Panc1 (cell line): Measurements from ENCODE around the gene LIPC. TPM values are rescaled to one million over a fixed set of nuclear protein-coding genes. Genes with fewer than 3 reads are reported as not detected.

Source experiments
- ATAC-seq: fragments of 200-7000 bp; cut with Tn5 transposase; 2 replicates; pipeline ENCODE4 v1.9.1; 2020; ENCODE audit warnings: mild to moderate bottlenecking, moderate library complexity
- BruUV-seq: library from RNA; stranded (reverse); fragments of 400-500 nt; replicated peaks from 2 replicates; lab custom pipeline; 2021; lab: Mats Ljungman, UMichigan
- CTCF ChIA-PET: fragments of 300-600 bp; sonication (Branson Sonifier 250); formaldehyde crosslinking; loops from one replicate; lab custom pipeline; 2022; ENCODE audit warnings: antibody characterized with exemption; lab: Charles Lee
- POLR2A ChIA-PET: fragments of 300-600 bp; sonication (Branson Sonifier 250); formaldehyde crosslinking; loops from one replicate; lab custom pipeline; 2022; ENCODE audit warnings: antibody characterized with exemption; lab: Charles Lee
- DNase-seq: peaks from one replicate; pipeline ENCODE4 v3.0.0-alpha.2; 2010; ENCODE audit warnings: low read depth, low spot score
- H3K27ac ChIP-seq: 2 replicates; pipeline ENCODE4 v1.5.1; 2011; ENCODE audit warnings: mild to moderate bottlenecking, low read length, inconsistent platforms
- H3K27me3 ChIP-seq: fragments of 200-500 bp; sonication (Bioruptor generic); 2 replicates; pipeline ENCODE4 v1.6.0; 2014; ENCODE audit warnings: low read length, inconsistent platforms; ENCODE audit not compliant: control insufficient read depth, insufficient read depth
- H3K36me3 ChIP-seq: fragments of 200-500 bp; sonication (Bioruptor generic); 2 replicates; pipeline ENCODE4 v1.5.1; 2014; ENCODE audit warnings: inconsistent platforms, mild to moderate bottlenecking, low read length, moderate library complexity; ENCODE audit not compliant: control insufficient read depth, insufficient read depth
- H3K4me1 ChIP-seq: 2 replicates; pipeline ENCODE4 v1.5.1; 2011; ENCODE audit warnings: inconsistent platforms, mild to moderate bottlenecking, low read length, moderate library complexity; ENCODE audit not compliant: control insufficient read depth, insufficient read depth
- H3K4me3 ChIP-seq, 2 experiments: 2 replicates each; pipeline ENCODE4 v1.5.1; 2011 to 2012; ENCODE audit warnings: low read depth in 2 of 2, low read length in 2 of 2, mild to moderate bottlenecking in 2 of 2, inconsistent platforms in 1 of 2, moderate library complexity in 1 of 2
- H3K9me3 ChIP-seq: fragments of 200-500 bp; sonication (Bioruptor generic); 2 replicates; pipeline ENCODE4 v1.5.1; 2014; ENCODE audit warnings: low read depth, mild to moderate bottlenecking, inconsistent platforms, low read length, moderate library complexity; ENCODE audit not compliant: control insufficient read depth, insufficient read depth
- CTCF ChIP-seq: fragments of 450-650 bp; IDR thresholded peaks from 2 replicates; pipeline ENCODE4 v1.5.1; 2017; ENCODE audit warnings: mild to moderate bottlenecking
- POLR2AphosphoS5 ChIP-seq: IDR thresholded peaks from 2 replicates; pipeline ENCODE4 v1.6.1; 2012; ENCODE audit warnings: mild to moderate bottlenecking, low read depth, low read length, moderate library complexity
- REST ChIP-seq, 2 experiments: IDR thresholded peaks; 2 replicates each; pipeline ENCODE4 v1.6.1; 2011 to 2012; ENCODE audit warnings: low read depth in 2 of 2, control low read depth in 1 of 2, low read length in 1 of 2, mild to moderate bottlenecking in 1 of 2, moderate library complexity in 1 of 2; ENCODE audit not compliant: insufficient read depth in 1 of 2
- SIN3A ChIP-seq: IDR thresholded peaks from 2 replicates; pipeline ENCODE4 v1.6.1; 2012; ENCODE audit warnings: low read depth, mild to moderate bottlenecking, low read length, moderate library complexity, borderline replicate concordance; ENCODE audit not compliant: insufficient read depth
- TCF7L2 ChIP-seq: IDR thresholded peaks from 2 replicates; pipeline ENCODE4 v1.6.1; 2011; ENCODE audit warnings: mild to moderate bottlenecking, low read depth, low read length, inconsistent platforms
- in situ Hi-C: cut with HindIII; loops from 2 replicates; pipeline ENCODE4 v1.10.0; 2016; ENCODE audit warnings: low sequenced_read_pairs, low pct_unique_long_range_greater_than_20kb
- intact Hi-C: fragments of 100-400 bp; cut with micrococcal nuclease; formaldehyde crosslinking; loops from one replicate; pipeline ENCODE4 v1.10.0; 2022; ENCODE audit not compliant: unreplicated experiment
- total RNA-seq: library from RNA; stranded (reverse); gene quantifications from one replicate; pipeline ENCODE4 v1.2.1, GENCODE V29; 2021; ENCODE audit not compliant: unreplicated experiment

LIPC gene
- total RNA-seq, 1 experiment from 2014 or later: not detected

DNA sequence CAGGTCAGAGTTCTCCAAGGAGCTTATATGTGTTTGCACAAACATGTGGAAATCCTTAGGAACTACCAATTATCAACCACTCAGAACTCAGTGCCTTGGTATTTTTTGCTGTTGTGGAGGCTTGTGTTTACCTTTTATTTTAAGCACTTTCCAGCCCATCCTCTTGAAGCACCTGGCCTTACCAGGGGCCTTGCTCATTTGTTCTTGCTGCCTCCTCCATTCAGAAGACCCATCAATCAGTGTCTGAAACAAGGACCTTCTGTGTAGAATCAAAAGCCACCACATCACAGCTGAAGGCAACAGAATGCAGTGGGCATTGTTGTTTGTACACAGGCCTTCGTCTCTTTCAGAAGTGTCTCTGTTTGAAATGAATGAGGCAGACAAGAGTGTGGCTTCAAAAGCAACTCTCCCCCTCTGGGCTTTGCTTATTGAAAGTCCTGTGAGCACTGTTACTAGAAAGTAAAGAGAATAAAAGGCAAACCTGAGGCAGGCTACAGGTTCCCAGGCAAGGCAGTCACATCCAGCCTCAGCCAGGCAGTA lies 24.5 kb upstream of the LIPC start:
- intact Hi-C loops: no loop called here
- Histone ChIP-seq H3K9me3 (no peaks in the 10 kb centered on the region), H3K36me3 (no peaks in the 10 kb centered on the region), H3K27ac (no peak overlapping the region), H3K27me3 (peaks cover 2% of the 10 kb centered on the region; the same call in 1 of the 2 replicates), H3K4me3 (no peak overlapping the region), H3K4me1 (no peaks in the 10 kb centered on the region)
- CTCF ChIA-PET: no interaction called here
- in situ Hi-C loops: no loop called here
- POLR2A ChIA-PET: no interaction called here
- no peak for ATAC-seq
- DNase-seq: no peak
- TF ChIP-seq REST (IDR thresholded peaks at IDR 0.05; ENCODE audit: insufficient read depth in 1 of 2, low read depth in 2 of 2, low read length in 1 of 2) (no peak), SIN3A (no peak), TCF7L2 (no peak), POLR2AphosphoS5 (no peak), CTCF (no peak)
- no TSS peak for BruUV-seq

DNA sequence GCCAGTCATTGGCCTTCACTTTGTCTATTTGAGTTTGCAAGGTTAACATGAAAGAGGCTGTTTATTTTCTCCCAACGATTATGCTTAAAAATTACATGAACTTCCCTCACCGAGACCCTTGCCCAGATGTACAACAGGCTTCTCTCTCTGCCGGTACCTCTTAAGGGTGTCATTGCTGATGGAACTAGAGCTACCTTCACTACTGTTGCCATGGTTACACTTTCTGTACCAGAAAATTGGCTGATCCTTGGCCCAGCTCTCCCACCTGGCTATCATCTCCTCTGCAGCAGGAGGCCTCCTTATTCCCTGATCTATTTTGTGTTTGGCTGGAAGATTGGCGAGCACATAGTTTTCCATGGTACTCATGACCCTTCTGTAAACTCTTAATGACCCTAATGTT lies 24.0 kb upstream of the LIPC start:
- Histone ChIP-seq H3K36me3 (no peaks in the 10 kb centered on the region), H3K4me1 (no peaks in the 10 kb centered on the region), H3K27ac (no peak overlapping the region), H3K4me3 (no peak overlapping the region), H3K9me3 (no peaks in the 10 kb centered on the region), H3K27me3 (peaks cover 2% of the 10 kb centered on the region; the same call in 1 of the 2 replicates)
- TF ChIP-seq SIN3A: no peak
- TF ChIP-seq REST (IDR thresholded peaks at IDR 0.05; ENCODE audit: insufficient read depth in 1 of 2, low read depth in 2 of 2, low read length in 1 of 2): no peak
- no peak for TF ChIP-seq TCF7L2
- TF ChIP-seq CTCF: no peak
- TF ChIP-seq POLR2AphosphoS5: no peak
- CTCF ChIA-PET: no interaction called here
- BruUV-seq: no TSS peak
- POLR2A ChIA-PET: no interaction called here
- intact Hi-C loops (no loop called here), in situ Hi-C loops (no loop called here)
- no peak for DNase-seq
- no peak for ATAC-seq
